Activated T-cell treated with anti-CD3 and anti-CD28 coated beads for 1 hour (primary cell): ENCODE measurements around the gene PSMA5.
"Not testable (repeated sequence)": the region's sequence is repeated elsewhere in the genome, so short reads cannot be mapped to it uniquely, and the experiment has no call there.

Source experiments
- DNase-seq: peaks from one replicate; pipeline ENCODE4 v3.0.0-alpha.2; 2020; ENCODE audit warnings: low read depth

PSMA5 gene

DNA sequence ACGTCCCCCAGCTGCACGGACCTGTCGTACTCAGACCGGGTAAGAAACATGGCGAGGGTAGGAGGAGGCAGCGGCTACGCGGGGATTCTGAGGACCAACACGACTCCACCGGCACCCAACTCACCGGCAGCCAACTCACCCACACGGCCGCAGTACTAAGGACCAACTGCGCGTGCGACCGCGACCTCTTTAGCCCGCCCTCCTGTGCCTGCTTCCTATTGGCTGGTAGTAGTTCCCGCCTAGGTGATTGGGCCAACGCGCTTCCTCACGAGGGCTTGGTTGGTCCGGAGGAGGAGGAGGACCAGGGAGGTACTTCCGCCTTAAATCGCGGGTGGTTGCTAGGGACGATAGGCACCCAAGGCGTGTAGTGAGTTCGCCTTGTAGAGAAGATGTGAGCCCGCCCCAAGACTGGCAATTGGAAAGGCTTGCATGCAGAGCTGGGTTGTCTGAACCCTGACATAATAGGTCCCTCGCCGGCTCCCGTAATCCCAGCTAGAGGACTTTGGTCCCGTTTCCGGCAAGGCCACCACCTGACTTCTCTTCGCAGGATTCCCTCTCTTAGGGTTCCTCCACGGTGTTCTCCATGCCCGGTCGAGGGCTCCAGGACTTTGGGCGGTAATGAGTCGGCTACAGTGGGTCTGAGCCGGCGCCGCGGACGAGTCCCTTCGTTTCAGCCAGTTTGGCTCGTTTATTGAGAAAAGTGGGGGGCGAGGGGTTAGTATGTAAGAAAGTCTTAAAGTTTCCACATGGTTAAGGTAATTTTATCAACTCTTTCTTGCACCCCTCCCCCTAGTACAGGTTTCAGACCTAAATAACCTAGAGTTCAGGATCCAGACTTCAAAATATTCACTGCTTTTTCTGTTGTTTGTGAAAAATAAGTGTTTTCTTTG, at the start of gene PSMA5:
PSMA5 (minus strand) TSS at position 168 of the 890 bp plus-strand sequence; CDS start at position 50, 118 bp downstream.
- DNase-seq, result peak; percentile 86

DNA sequence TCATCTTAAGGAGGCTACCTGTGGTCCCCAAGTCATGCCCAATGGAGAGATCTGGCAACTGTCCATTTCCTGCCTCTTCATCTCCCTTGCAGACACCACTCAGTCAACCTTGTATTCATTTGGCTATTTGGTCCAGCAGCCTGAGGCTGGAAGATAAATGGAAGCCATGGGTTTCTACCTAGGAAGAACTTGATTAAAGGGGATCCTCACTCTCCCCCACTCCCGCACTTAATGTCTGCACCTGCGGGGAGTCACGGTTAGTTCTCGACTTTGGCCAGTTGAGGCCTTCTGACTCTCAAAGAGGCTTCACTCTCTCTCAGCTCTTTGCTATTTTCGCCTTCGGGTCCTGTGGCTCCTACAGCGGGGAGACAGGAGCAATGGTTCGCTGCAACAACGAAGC, 49.0 kb upstream of the PSMA5 start:
- no peak for DNase-seq

DNA sequence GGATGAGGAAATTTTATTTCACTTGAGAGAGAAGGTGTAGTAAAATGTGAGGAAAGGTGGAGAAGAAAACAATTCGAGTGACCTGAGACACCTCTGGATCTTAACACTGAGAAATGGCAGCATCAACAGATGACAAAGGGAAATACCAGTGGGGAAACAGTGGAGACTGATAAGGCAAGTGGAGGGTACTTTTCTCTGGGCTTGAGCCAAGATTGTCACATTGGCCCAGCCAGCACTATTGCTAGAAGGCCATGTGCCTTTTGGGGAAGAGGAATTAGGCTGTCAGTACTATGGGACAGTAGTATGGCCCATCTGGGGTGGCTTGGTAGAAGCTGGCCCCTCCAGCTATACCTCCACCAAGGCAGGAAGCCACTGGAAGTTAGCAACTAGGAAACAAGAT, 48.4 kb upstream of the PSMA5 start:
- DNase-seq, result no peak

GRCh38 chr1:109473284-109474057, 47.2 kb upstream of the PSMA5 start:
- not testable (repeated sequence) for DNase-seq

DNA sequence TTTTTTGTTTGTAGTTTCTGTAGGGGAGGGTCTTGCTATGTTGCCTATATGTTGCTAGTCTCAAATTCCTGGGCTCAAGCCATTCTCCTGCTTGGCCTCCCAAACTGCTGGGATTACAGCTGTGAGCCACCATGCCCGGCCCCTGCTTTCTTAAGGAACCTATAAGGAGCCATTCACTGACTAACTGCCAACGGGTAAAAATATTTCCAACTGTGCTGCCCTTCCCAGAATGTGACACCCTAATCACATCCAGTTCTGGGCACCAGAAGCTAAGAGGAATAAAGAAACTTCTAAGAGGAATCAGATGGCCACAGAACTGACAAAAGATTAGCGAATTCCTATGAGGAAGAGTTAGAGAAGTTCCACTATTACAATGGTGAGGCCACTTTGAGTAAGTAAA, 46.5 kb upstream of the PSMA5 start:
- no peak for DNase-seq

DNA sequence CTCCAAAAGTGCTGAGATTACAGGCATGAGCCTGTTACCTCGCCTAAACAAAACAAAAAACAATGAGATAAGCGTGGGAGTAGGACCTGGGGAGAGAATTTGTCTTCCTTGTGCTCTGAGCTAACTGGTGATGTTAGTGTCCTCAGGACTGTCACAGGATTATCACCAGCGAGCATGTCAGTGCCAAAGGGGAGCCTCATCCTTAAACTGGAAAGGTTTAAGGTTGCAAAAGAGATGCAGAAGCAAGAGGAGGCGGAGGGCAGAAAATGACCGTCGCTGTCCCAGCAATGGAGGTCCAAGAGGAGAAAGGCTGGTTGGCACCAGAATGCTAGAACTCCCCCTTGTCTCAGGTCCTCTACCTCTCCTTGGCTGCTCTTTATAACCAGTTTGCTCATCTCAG, 44.0 kb upstream of the PSMA5 start:
- DNase-seq, result no peak

GRCh38 chr1:109468903-109469302, 42.7 kb upstream of the PSMA5 start:
- DNase-seq, result no peak

GRCh38 chr1:109468061-109468460, 41.8 kb upstream of the PSMA5 start:
- DNase-seq, result no peak

GRCh38 chr1:109467301-109467777, 41.1 kb upstream of the PSMA5 start:
- no peak for DNase-seq

- no peak for DNase-seq
Observed at GRCh38 chr1:109466452-109467300, 40.4 kb upstream of the PSMA5 start, which contains the start of gene SYPL2. TSS of gene SYPL2 (plus strand) at chr1:109466546. CDS start at chr1:109466844, 298 bp downstream.

GRCh38 chr1:109466125-109466451, 39.8 kb upstream of the PSMA5 start:
- no peak for DNase-seq

GRCh38 chr1:109457819-109458218, 31.6 kb upstream of the PSMA5 start:
- DNase-seq, result no peak

- no peak for DNase-seq
Observed at GRCh38 chr1:109454497-109455133, 28.4 kb upstream of the PSMA5 start.

DNA sequence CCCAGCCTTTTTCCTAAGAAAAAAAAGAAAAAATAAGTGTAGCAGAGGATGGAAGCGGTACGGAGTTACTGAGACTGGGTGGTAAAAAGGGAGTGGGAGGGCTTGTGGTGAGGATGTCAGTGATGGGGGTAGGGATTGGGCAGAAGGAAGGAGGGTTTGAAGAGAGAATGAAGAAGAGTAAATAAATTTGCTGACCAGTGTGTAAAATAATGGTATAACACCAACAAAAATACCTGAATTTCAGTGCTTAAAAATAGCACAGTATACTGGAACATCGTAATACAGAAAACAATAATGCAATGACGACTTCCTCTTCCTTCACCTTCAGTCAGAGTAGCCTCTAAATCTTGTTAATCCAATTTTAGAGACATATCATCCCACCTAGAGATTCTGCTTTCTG, 21.3 kb upstream of the PSMA5 start:
- DNase-seq, result no peak

- not testable (repeated sequence) for DNase-seq
Observed at GRCh38 chr1:109445949-109446695, 19.9 kb upstream of the PSMA5 start.

DNA sequence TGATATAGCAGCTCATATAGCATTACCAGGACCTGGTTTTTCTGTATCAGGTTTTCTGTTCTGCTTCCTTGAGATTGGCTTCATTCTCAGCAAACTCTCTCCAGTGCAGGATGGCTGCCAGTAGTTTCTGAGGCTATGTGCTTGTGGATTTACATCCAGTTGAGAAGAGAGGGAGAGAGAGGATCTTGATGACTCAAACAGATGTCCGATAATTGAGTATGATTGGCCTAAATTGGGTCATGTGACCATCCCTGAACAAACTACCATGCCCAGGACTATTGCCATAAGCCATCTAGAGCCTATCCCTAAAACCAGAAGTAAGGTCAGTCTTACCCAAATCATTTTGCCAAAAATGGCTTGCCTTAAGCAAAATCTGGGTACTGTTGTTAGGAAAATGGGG, 18.1 kb upstream of the PSMA5 start:
- no peak for DNase-seq

- DNase-seq, result no peak
Observed at GRCh38 chr1:109443476-109443875, 17.2 kb upstream of the PSMA5 start.

GRCh38 chr1:109441069-109441468, 14.8 kb upstream of the PSMA5 start:
- DNase-seq, result no peak

DNA sequence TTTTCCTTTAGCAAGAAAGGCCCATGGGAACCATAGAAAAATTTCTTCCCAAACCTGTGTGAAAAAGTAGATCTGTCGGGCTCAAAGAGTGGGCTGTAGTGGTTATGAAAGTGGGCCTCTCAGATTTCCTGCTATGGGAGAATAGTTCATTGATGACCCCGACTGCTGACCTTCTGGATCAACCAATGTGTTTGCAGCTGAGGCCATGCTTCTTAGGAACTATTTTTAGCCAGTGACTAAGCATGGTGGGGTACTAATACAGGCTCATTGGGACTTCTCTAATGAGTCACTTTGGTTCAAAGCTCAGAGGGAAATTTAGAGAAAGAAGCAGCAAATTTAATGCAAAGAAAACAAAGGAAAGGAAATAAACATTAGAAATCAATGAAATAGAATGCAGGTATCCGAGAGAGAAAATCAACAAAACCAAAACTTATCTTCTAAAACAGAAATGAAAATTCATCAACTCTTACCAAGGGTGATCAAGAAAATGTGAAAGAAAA, 12.6 kb upstream of the PSMA5 start:
- DNase-seq, result no peak

DNA sequence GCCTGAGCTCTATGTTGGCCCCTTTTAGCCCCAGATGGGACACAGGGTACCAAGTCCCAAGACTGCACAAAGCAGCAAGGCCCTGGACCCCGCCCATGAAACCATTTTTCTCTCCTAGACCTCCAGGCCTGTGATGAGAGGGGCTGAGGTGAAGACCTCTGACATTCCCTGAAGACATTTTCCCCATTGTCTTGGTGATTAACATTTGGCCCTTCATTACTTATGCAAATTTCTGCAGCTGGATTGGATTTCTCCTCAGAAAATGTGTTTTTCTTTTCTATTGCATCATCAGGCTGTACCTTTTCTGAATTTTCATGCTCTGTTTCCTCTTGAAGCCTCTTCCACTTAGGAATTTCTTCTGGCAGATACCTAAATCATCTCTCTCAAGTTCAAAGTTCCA, 8.2 kb upstream of the PSMA5 start:
- DNase-seq, result no peak

- DNase-seq, result no peak
Observed at GRCh38 chr1:109433322-109433721, 7.1 kb upstream of the PSMA5 start.
